ENCODE results near the gene NSRP1. TPM values are rescaled to one million over a fixed set of nuclear protein-coding genes. Genes with fewer than 3 reads are reported as not detected.
"Not testable (repeated sequence)": the region's sequence is repeated elsewhere in the genome, so short reads cannot be mapped to it uniquely, and the experiment has no call there.

Gene NSRP1, protein sequence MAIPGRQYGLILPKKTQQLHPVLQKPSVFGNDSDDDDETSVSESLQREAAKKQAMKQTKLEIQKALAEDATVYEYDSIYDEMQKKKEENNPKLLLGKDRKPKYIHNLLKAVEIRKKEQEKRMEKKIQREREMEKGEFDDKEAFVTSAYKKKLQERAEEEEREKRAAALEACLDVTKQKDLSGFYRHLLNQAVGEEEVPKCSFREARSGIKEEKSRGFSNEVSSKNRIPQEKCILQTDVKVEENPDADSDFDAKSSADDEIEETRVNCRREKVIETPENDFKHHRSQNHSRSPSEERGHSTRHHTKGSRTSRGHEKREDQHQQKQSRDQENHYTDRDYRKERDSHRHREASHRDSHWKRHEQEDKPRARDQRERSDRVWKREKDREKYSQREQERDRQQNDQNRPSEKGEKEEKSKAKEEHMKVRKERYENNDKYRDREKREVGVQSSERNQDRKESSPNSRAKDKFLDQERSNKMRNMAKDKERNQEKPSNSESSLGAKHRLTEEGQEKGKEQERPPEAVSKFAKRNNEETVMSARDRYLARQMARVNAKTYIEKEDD
- 11.7 and 14.8 TPM in 2 replicates for total RNA-seq (2014; rRNA removed; shearing (Covaris generic))
- polyA plus RNA-seq (2015; cell fraction: cytosol; rRNA removed) = 16.9 and 22.1 TPM in 2 replicates
- polyA plus RNA-seq (2015; cell fraction: nucleus; rRNA removed) = 18.0 and 20.9 TPM in 2 replicates

DNA sequence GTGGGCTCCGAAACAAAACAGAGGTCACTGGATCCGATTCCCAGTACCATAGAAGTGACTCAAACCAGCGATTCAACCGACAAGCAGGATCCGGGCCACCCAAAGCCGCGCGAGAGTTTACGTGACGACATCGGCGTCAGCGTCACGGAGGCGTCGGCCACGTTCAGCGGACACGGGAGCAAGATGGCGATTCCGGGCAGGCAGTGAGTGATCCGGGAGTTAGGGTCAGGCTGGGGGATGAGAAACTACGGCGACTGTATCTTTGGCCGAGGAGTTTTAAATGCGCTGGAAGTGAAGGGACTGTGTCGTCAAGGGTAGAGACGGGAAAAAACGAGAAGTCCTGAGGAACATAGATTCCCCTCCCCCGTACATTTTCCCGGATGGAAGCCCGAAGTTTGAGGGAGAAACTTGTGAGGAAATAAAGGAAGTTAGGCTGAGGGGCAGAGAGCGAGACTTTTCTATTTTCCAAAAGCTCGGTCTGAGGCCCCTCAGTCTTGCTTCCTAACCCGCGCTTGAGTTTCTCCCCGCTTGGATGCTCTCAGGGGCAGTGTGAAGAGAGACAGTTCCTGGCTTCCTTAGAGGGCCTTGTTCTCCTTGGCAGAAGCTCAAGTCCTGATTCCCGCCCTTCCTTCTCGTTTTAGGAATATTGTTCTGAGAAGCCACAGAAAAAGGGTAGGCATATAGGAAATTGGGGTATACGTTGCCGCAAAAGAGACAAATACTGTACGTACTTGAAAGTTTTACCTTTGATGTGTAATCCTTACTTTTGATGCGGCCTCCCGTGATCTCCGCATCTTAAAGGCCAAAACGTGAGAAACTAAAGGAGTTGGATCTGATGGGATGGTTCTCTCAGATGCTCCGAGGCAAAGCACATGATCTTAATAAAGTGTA lies at the start of gene NSRP1:
Gene NSRP1, plus strand, starts transcription at position 156 of the 891 bp plus-strand sequence. Its CDS starts 28 bp downstream, at position 184.
- DNase-seq (ENCODE audit: low read depth, low spot score) = peak; percentile 95
- in situ Hi-C loops (cut with HindIII; ENCODE audit: low pct_unique_long_range_greater_than_20kb, low sequenced_read_pairs) = no loop called here

DNA sequence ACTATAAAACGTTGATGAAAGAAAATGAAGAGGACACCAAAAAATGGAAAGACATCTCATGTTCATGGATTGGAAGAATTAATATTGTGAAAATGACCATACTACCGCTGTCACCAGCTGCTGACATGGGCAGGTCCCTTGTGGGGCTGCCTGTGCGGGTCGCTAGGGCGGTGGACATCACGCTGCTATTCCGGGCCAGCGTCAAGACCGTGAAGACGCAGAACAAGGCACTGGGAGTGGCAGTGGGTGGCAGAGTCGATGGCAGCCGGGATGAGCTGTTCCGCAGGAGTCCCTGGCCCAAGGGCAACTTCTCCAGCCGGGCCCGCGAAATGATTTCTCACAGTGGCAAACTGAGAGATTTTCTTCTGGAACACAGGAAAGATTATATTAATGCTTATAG lies 48.2 kb upstream of the NSRP1 start:
- no peak for DNase-seq (ENCODE audit: low read depth, low spot score)
- in situ Hi-C loops (cut with HindIII; ENCODE audit: low pct_unique_long_range_greater_than_20kb, low sequenced_read_pairs) = no loop called here

DNA sequence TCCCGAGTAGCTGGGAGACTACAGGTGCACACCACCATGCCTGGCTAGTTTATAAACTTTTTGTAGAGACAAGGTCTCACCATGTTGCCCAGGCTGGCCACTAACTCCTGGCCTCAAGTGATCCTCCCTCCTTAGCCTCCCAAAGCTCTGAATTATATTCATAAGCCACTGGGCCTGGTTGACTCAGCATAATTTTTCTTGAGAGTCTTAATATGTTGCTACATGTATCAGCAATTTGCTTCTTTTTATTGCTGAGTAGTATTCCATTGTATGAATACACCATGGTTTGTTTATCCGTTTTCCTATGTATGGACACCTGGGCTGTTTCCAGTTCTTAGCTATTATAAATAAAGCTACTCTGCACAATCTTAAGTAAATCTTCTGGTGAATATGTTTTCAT lies 42.4 kb upstream of the NSRP1 start:
- no peak for DNase-seq (ENCODE audit: low read depth, low spot score)
- in situ Hi-C loops (cut with HindIII; ENCODE audit: low pct_unique_long_range_greater_than_20kb, low sequenced_read_pairs) = no loop called here

DNA sequence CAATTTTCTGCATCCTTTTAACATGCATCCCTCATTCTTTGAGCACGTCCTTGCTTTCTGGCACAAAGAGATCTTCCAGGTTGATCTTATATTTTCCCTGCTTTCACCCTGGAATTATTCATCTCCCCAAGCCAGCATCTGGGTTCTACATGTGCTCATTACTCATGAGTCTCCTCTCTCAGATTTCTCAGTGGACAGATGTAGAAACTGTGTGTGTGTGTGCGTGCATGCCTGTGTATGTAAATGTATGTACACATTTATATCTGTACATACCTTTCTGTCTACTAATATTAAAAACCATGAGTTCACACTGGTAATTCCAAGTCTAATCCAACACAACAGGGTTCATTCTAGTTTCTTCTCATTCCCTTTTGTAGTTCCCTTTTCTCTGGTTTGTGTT lies 41.9 kb upstream of the NSRP1 start:
- DNase-seq (ENCODE audit: low read depth, low spot score) = no peak
- in situ Hi-C loops (cut with HindIII; ENCODE audit: low pct_unique_long_range_greater_than_20kb, low sequenced_read_pairs) = no loop called here

DNA sequence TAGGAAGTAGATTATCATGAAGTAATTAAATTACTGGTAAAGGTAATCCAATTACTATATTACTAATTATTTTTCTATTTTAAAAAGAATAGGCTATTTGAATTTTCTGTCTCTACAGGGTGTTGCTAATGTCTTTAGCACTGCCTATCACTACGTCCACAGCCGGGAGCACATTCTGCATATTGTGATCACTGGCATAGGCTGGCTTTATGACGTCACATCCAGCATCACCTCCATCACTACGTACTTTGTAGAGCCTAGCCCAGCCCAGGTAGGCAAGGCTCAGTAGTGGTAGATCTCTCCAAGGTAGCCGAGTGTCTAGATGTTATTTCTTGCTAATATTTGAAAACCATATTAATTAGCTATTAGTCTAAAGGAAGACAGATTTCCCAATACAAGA lies 33.8 kb upstream of the NSRP1 start:
- DNase-seq (ENCODE audit: low read depth, low spot score) = no peak
- in situ Hi-C loops (cut with HindIII; ENCODE audit: low pct_unique_long_range_greater_than_20kb, low sequenced_read_pairs) = no loop called here

DNA sequence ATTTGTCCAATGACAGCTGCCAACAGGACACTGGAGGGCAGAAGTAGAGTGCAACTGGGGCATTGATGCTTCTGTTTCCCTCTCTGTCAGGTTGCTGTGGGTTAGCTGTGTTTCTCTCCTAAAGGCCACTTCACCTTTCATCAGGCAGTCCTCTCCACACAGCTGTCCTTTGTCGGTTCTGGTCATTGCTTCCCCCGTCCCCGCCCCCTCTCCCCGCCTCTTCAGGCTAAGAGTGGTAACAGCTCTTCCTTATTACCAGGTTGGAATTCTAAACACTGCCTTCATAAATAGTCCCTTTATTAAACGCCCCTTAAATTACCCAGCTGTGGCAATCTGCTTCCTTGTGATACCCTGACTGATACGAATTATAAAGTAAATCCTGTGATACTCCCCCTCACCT lies 31.8 kb upstream of the NSRP1 start:
- in situ Hi-C loops (cut with HindIII; ENCODE audit: low pct_unique_long_range_greater_than_20kb, low sequenced_read_pairs) = no loop called here
- peak; percentile 16 for DNase-seq (ENCODE audit: low read depth, low spot score)

DNA sequence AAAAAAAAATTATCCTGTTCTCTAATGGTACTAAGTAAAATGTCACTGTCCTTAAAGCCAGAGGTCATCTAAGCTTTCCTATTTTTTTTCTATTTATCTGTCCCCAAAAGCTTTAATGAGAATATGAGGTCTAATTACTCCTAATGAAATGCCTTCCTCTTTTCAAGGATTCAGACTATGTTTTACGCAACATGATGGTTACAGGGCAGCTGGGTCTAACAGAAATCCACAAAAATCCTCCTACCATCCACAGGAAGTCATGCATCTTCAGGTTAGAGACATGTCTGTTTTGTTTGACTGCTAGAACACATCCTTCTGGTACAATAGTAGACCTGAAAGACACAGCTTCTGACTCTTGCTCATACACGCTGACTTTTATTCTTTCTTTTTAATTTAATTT lies 29.7 kb upstream of the NSRP1 start:
- no peak for DNase-seq (ENCODE audit: low read depth, low spot score)
- in situ Hi-C loops (cut with HindIII; ENCODE audit: low pct_unique_long_range_greater_than_20kb, low sequenced_read_pairs) = no loop called here

DNA sequence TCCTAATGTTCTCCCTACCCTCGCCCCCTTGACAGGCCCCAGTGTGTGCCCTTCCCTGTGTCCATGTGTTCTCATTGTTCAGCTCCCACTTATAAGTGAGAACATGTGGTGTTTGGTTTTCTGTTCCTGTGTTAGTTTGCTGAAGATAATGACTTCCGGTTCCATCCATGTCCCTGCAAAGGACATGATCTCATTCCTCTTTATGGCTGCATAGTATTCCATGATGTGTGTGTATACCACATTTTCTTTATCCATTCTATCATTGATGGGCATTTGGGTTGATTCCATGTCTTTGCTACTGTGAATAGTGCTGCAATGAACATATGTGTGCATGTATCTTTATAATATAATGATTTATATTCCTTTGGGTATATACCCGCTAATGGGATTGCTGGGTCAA lies 29.2 kb upstream of the NSRP1 start:
- in situ Hi-C loops (cut with HindIII; ENCODE audit: low pct_unique_long_range_greater_than_20kb, low sequenced_read_pairs); DNase-seq (ENCODE audit: low read depth, low spot score): not testable (repeated sequence)

DNA sequence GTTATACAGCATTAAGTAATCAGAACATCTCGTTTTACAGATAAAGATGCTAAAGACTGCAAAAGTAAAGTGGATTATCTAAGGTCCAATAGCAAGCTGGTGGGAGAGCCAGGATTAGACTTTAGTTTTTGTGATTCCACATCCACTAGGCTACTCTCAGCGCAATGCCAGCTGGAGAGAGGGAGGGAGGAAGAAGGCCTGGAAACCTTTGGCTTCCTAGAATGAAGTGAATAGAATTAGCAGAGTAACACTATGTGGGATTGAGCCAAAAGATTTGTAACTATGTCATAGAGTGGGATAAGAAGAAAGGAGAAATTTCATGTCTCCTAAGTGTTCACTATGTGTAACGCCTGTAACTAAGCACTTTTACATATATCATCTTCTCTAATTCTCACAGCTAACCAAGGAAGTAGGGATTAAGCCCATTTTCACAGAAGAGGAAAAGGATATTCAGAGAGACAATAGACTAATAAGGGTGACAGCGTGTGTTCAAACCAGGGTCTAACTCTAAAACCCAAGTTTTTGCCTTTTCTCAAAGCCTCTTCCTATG lies 25.4 kb upstream of the NSRP1 start:
- DNase-seq (ENCODE audit: low read depth, low spot score) = no peak
- in situ Hi-C loops (cut with HindIII; ENCODE audit: low pct_unique_long_range_greater_than_20kb, low sequenced_read_pairs) = no loop called here

DNA sequence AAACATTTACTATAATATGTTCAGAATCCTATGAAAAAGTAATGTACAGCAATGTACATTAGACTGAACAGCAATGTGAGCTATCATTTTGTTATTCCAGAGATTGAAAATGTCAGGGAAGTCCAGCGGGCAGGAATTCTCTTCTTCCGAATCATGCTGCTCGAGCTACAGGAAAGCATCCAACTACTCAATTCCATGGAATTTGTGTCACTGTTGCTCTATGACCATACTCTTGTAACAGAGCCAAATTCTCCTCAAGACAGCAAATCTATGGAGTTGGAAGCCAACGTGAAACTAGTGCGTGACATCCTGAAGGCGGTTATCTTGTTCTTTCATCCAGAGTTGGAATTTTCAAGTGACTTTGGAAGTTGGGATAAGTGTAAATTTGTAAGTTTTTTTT lies 24.8 kb upstream of the NSRP1 start:
- no peak for DNase-seq (ENCODE audit: low read depth, low spot score)
- in situ Hi-C loops (cut with HindIII; ENCODE audit: low pct_unique_long_range_greater_than_20kb, low sequenced_read_pairs) = no loop called here

DNA sequence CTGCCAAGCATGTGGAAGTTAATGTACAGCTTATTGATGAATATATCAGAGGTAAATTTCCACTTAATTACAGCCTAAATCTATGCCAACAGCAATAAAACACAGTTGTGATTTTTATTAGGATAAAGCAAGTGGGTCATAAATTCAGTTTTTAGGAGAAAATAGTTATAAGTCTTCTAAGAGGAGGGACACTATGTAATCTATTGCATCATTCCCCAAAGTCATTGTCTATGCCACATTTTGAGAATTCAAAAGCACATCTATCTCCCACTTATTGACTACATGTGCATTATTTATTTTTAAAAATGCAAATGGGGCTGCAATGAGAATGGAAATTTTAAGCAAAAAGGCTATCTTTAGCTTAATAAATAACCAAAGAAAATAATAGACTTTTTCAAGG lies 23.7 kb upstream of the NSRP1 start:
- in situ Hi-C loops (cut with HindIII; ENCODE audit: low pct_unique_long_range_greater_than_20kb, low sequenced_read_pairs) = no loop called here
- DNase-seq (ENCODE audit: low read depth, low spot score) = no peak

DNA sequence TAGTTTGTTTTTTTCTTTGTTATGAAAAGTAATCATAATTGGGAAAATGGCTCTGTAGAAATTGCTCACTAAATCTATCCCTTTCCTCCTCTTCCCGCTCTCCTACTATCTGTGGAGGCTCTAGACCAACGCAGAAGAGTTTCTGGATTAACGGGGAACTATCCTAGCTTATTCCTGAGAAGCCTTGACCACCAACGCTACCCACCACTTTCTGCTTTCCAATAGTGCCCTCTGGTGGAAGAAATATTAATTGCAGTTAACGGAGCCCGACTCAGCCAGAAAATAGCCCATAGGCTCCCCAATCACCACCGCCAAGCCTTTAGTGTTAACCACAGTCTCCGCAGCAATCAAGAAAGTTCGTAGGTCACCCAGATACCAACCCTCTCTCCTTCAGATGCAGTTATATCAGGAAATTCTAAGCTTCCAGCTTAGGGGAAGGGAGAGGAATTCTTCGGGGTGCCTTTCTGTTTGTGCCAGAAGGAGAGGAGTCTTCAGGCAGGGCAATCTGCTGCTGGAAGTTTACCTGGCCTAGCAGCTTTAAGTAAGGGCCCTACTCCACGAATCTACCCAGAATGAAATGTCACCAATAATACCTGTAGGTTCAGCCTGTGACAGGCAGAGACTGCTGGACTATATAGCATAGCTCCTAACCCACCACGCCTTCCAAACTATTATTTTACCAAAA lies 23.0 kb upstream of the NSRP1 start:
- in situ Hi-C loops (cut with HindIII; ENCODE audit: low pct_unique_long_range_greater_than_20kb, low sequenced_read_pairs) = no loop called here
- peak; percentile 85 for DNase-seq (ENCODE audit: low read depth, low spot score)

DNA sequence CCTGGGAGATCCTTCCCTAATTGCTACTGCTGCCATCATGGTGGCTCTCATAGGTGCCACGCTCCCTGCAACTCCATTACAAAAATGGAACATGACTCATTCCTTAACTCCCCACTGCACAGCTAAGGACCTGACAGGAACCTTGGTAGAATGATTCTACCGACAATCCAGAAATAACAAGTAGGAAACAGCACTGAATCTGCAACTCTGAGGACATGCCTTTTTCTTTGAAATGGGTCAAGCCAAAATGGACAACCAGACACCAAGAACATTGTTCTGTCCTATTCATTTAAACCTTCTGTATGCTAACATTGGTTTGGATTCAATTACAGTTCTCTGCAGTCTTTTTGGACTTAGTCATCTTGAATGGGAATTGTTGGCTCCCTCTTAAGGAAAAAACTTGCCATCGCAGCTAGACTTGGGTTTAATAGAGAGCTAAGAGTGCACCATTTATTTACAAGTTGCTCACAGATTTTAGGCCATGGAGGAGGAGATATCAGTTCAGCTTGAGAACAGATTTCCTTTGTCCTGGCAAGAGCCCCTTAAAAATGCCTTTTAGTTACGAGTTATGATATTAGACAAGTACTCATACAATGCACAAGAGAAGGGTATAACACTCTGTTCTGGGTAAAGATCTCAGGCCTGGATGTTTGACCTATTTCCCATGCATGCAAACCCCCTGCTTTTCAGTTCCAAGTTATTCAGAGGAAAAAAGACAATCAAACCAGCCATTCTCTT lies 20.9 kb upstream of the NSRP1 start:
- in situ Hi-C loops (cut with HindIII; ENCODE audit: low pct_unique_long_range_greater_than_20kb, low sequenced_read_pairs) = no loop called here

DNA sequence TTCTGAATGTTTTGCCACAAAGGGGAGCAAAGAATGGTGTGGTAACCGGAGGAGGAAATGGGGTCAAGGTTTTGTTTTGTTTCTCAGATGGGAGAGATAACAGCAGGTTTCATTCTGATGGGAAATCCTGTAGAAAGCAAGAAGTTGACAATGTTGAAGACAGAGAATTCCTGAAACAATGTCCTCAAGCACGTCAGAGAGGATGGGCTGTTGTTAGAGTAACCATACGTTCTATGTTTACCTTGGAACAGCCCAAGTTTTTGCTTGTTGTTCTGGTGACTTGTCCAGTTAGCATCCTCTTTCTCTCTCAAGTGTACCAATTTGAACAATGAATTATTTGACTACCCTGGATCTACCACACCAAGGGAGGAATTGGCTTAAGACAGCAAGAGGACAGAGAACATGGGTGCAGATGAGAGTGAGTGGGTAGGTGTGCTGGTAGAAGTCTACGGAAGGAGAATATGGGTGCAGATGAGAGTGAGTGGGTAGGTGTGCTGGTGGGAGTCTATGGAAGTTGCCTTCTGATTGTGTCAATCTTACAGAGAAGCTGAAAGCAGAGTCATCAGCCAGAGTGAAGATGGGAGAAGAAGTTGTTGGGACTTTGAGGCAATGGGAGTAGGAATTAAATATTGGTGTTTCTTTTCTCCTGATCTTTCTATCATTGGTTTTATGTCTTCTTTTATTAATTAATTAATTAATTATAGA lies 14.8 kb upstream of the NSRP1 start:
- in situ Hi-C loops (cut with HindIII; ENCODE audit: low pct_unique_long_range_greater_than_20kb, low sequenced_read_pairs) = no loop called here
- DNase-seq (ENCODE audit: low read depth, low spot score) = no peak

More for the DNA sequence above, 20.9 kb upstream of the NSRP1 start:
- peak; percentile 86 for DNase-seq (ENCODE audit: low read depth, low spot score)

DNA sequence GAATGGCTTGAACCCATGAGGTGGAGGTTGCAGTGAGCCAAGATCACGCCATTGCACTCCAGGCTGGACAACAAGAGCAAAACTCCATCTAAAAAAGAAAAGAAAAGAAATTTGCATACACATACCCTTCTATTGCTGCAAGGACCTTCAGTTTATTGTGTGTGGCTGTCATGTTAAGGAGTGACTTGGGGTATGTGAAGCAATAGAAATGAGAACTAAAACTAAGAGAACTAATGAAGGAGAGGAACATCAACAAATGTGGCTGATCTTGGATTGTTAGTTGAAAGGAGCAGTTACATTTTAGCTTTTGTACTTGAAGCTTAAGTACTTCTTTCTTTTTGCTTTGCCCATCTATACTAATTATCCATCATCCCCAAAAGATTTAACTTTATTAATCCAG lies 12.7 kb upstream of the NSRP1 start:
- DNase-seq (ENCODE audit: low read depth, low spot score) = no peak
- in situ Hi-C loops (cut with HindIII; ENCODE audit: low pct_unique_long_range_greater_than_20kb, low sequenced_read_pairs) = no loop called here

DNA sequence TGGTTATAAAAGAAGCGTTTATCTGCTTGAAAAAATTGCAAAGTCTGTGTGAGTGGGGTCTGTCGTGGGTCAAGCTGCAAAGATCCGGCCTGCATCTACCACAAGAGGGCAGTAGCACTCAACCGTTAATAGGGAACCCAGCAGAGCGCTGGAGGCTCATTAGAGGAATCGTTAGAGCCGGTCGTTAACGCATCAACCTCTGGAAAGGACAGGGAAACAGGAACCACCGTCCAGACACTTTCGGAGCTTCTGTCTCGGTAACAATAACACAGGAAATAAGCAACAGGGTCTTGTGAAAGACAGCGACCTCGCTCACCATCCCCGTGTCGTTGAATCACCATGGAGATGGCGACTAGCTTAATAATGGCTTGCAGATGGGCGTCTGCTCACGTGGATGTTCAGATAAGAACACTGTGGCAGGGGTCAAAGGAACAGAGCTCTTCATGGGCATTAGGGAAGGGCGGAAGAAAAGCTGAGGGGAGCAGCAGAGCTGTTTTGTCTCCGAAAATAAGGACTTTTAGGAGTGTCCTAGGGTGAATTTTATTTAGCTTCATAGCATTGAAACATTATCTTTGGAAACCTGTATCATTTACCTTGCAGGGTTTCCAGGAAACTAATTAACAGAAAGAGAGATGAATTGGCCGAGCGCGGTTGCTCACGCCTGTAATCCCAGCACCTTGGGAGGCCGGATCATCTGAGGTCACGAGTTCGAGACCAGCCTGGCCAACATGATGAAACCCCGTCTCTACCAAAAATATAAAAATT lies 11.9 kb upstream of the NSRP1 start:
- DNase-seq (ENCODE audit: low read depth, low spot score) = peak; percentile 89
- in situ Hi-C loops (cut with HindIII; ENCODE audit: low pct_unique_long_range_greater_than_20kb, low sequenced_read_pairs) = no loop called here

Data from SK-MEL-5 (cell line).